ENCODE results near the gene ALPK3.

DNA sequence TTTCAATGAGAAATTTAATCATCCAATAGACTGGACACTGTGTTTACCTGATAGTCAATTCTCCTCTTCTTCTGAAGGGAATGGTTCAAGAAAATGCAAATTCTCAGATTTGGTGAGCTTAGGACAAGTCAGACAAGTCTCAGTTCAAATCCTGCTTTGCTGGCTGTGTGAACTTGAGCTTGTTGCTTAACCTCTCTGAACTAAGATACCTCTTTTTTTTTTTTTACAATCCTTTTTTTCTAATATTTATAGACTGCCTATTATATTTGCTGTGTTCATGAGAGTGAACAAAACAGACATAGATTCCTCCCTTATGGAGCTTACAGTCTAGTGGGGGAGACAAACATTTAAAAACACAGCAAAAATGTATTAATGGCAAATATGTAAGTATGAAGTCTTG lies 59.1 kb downstream of the ALPK3 start:
- TF ChIP-seq, protein P1, sequence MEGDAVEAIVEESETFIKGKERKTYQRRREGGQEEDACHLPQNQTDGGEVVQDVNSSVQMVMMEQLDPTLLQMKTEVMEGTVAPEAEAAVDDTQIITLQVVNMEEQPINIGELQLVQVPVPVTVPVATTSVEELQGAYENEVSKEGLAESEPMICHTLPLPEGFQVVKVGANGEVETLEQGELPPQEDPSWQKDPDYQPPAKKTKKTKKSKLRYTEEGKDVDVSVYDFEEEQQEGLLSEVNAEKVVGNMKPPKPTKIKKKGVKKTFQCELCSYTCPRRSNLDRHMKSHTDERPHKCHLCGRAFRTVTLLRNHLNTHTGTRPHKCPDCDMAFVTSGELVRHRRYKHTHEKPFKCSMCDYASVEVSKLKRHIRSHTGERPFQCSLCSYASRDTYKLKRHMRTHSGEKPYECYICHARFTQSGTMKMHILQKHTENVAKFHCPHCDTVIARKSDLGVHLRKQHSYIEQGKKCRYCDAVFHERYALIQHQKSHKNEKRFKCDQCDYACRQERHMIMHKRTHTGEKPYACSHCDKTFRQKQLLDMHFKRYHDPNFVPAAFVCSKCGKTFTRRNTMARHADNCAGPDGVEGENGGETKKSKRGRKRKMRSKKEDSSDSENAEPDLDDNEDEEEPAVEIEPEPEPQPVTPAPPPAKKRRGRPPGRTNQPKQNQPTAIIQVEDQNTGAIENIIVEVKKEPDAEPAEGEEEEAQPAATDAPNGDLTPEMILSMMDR (IDR thresholded peaks at IDR 0.05), result no peak
- TF ChIP-seq POLR2A (IDR thresholded peaks at IDR 0.05), result no peak
- no peak for TF ChIP-seq POLR2AphosphoS5 (IDR thresholded peaks at IDR 0.05)
- no peak for TF ChIP-seq EP300 (IDR thresholded peaks at IDR 0.05)
